ENCODE data around the gene TCF7L1. TPM values are rescaled to one million over a fixed set of nuclear protein-coding genes. Genes with fewer than 3 reads are reported as not detected.

Gene TCF7L1
- total RNA-seq, 1 donor from 2014 or later, result 30.8 TPM

- Histone ChIP-seq H4K20me1 (ENCODE audit: insufficient read depth, low read length) (peaks cover 30% of the 10 kb centered on the region), H3K4me1 (ENCODE audit: insufficient read depth, low read length) (no peaks in the 10 kb centered on the region), H2AFZ (ENCODE audit: low read depth, low read length) (no peak overlapping the region), H3K79me2 (ENCODE audit: insufficient read depth, low read length) (no peaks in the 10 kb centered on the region), H3K36me3 (ENCODE audit: insufficient read depth, low read length) (no peaks in the 10 kb centered on the region), H3K9me3 (ENCODE audit: insufficient read depth, low read depth, low read length) (no peaks in the 10 kb centered on the region), H3K9ac (ENCODE audit: low read length) (no peak overlapping the region), H3K4me2 (ENCODE audit: low read length) (no peak overlapping the region), H3K27ac (ENCODE audit: low read depth, low read length) (no peak overlapping the region), H3K4me3 (ENCODE audit: insufficient read depth, low read depth, low read length) (no peak overlapping the region), H3K27me3 (ENCODE audit: insufficient read depth, low read length) (no peaks in the 10 kb centered on the region)
- no peak for TF ChIP-seq EZH2 (IDR thresholded peaks at IDR 0.05; ENCODE audit: insufficient read depth, low read length)
- Mint-ChIP-seq H3K4me1 (ENCODE audit: low read depth, unreplicated experiment) (no peaks in the 10 kb centered on the region), H3K27ac (ENCODE audit: unreplicated experiment) (no peak overlapping the region), H3K9me3 (ENCODE audit: unreplicated experiment) (no peaks in the 10 kb centered on the region), H3K27me3 (ENCODE audit: low read depth, unreplicated experiment) (no peaks in the 10 kb centered on the region), H3K36me3 (ENCODE audit: low read depth, unreplicated experiment) (peaks cover 3% of the 10 kb centered on the region), H3K4me3 (ENCODE audit: unreplicated experiment) (no peak overlapping the region)
- no peak for FAIRE-seq
- DNase-seq (ENCODE audit: low read depth), result no peak
Measured at GRCh38 chr2:85195956-85196355, 62.8 kb downstream of the TCF7L1 start.

GRCh38 chr2:85199698-85200097 lies 66.5 kb downstream of the TCF7L1 start:
- no peaks in the 10 kb centered on the region for H3K9me3 ChIP-seq (ENCODE audit: insufficient read depth, low read depth, low read length)
- no peaks in the 10 kb centered on the region for H3K79me2 ChIP-seq (ENCODE audit: insufficient read depth, low read length)
- H3K27me3 ChIP-seq (ENCODE audit: insufficient read depth, low read length), result no peaks in the 10 kb centered on the region
- H3K36me3 Mint-ChIP-seq (ENCODE audit: low read depth, unreplicated experiment), result no peaks in the 10 kb centered on the region
- no peaks in the 10 kb centered on the region for H3K9me3 Mint-ChIP-seq (ENCODE audit: unreplicated experiment)
- H2AFZ ChIP-seq (ENCODE audit: low read depth, low read length), result no peak overlapping the region
- FAIRE-seq, result no peak
- no peak overlapping the region for H3K4me3 ChIP-seq (ENCODE audit: insufficient read depth, low read depth, low read length)
- no peaks in the 10 kb centered on the region for H3K4me1 ChIP-seq (ENCODE audit: insufficient read depth, low read length)
- H3K4me1 Mint-ChIP-seq (ENCODE audit: low read depth, unreplicated experiment), result no peaks in the 10 kb centered on the region
- no peak overlapping the region for H3K27ac ChIP-seq (ENCODE audit: low read depth, low read length)
- H3K4me2 ChIP-seq (ENCODE audit: low read length), result no peak overlapping the region
- H3K4me3 Mint-ChIP-seq (ENCODE audit: unreplicated experiment), result no peak overlapping the region
- H3K36me3 ChIP-seq (ENCODE audit: insufficient read depth, low read length), result no peaks in the 10 kb centered on the region
- no peak overlapping the region for H3K9ac ChIP-seq (ENCODE audit: low read length)
- no peak for TF ChIP-seq EZH2 (IDR thresholded peaks at IDR 0.05; ENCODE audit: insufficient read depth, low read length)
- TF ChIP-seq CTCF (IDR thresholded peaks at IDR 0.05; ENCODE audit: insufficient read depth, low read depth, low read length), result no peak
- DNase-seq (ENCODE audit: low read depth), result no peak
- H3K27me3 Mint-ChIP-seq (ENCODE audit: low read depth, unreplicated experiment), result no peaks in the 10 kb centered on the region
- no peak overlapping the region for H3K27ac Mint-ChIP-seq (ENCODE audit: unreplicated experiment)
- peaks cover 22% of the 10 kb centered on the region for H4K20me1 ChIP-seq (ENCODE audit: insufficient read depth, low read length)

- H4K20me1 ChIP-seq (ENCODE audit: insufficient read depth, low read length), result peaks cover 63% of the 10 kb centered on the region
- Mint-ChIP-seq H3K27me3 (ENCODE audit: low read depth, unreplicated experiment) (no peaks in the 10 kb centered on the region), H3K9me3 (ENCODE audit: unreplicated experiment) (no peaks in the 10 kb centered on the region), H3K4me3 (ENCODE audit: unreplicated experiment) (no peak overlapping the region), H3K36me3 (ENCODE audit: low read depth, unreplicated experiment) (peaks cover 3% of the 10 kb centered on the region), H3K27ac (ENCODE audit: unreplicated experiment) (no peak overlapping the region), H3K4me1 (ENCODE audit: low read depth, unreplicated experiment) (peaks cover 17% of the 10 kb centered on the region)
- H3K4me1 ChIP-seq (ENCODE audit: insufficient read depth, low read length), result peaks cover under 1% of the 10 kb centered on the region
- no peak overlapping the region for H3K9ac ChIP-seq (ENCODE audit: low read length)
- no peak overlapping the region for H3K4me3 ChIP-seq (ENCODE audit: insufficient read depth, low read depth, low read length)
- no peak for DNase-seq (ENCODE audit: low read depth)
- no peaks in the 10 kb centered on the region for H3K27me3 ChIP-seq (ENCODE audit: insufficient read depth, low read length)
- no peaks in the 10 kb centered on the region for H3K36me3 ChIP-seq (ENCODE audit: insufficient read depth, low read length)
- no peak overlapping the region for H3K4me2 ChIP-seq (ENCODE audit: low read length)
- H3K27ac ChIP-seq (ENCODE audit: low read depth, low read length), result no peak overlapping the region
- FAIRE-seq, result no peak
- no peaks in the 10 kb centered on the region for H3K9me3 ChIP-seq (ENCODE audit: insufficient read depth, low read depth, low read length)
- no peak for TF ChIP-seq EZH2 (IDR thresholded peaks at IDR 0.05; ENCODE audit: insufficient read depth, low read length)
- no peak for TF ChIP-seq CTCF (IDR thresholded peaks at IDR 0.05; ENCODE audit: insufficient read depth, low read depth, low read length)
- no peaks in the 10 kb centered on the region for H3K79me2 ChIP-seq (ENCODE audit: insufficient read depth, low read length)
- no peak overlapping the region for H2AFZ ChIP-seq (ENCODE audit: low read depth, low read length)
Measured at GRCh38 chr2:85209887-85210286, 76.7 kb downstream of the TCF7L1 start.

Measured in astrocyte (in vitro differentiated cells and primary cell).